Neural cell (in vitro differentiated cells): Measurements from ENCODE around the gene CCDC88C. TPM values are rescaled to one million over a fixed set of nuclear protein-coding genes. Genes with fewer than 3 reads are reported as not detected.
A peak's percentile ranks its signal among the peaks of the same experiment; 100 is the strongest.

Experiments used
- H2AFZ ChIP-seq: fragments of 200-600, 300-800 bp; sonication (generic), shearing (Covaris generic); 2 replicates; pipeline ENCODE4 v1.6.0; 2014; ENCODE audit warnings: low read depth, mild to moderate bottlenecking, antibody characterized with exemption, low read length, moderate library complexity
- H3F3A ChIP-seq: fragments of 200-600 bp; shearing (Covaris generic); 2 replicates; pipeline ENCODE4 v1.6.1; 2016; ENCODE audit warnings: mild to moderate bottlenecking, moderate library complexity, mixed read lengths, antibody characterized with exemption, low read length; ENCODE audit not compliant: insufficient read depth, poor library complexity, severe bottlenecking
- H3K27ac ChIP-seq: fragments of 200-600, 300-800 bp; sonication (generic), shearing (Covaris generic); 2 replicates; pipeline ENCODE4 v1.5.1; 2014; ENCODE audit warnings: mild to moderate bottlenecking, low read length, moderate library complexity
- H3K27me3 ChIP-seq: fragments of 300-800, 200-600 bp; sonication (generic), shearing (Covaris generic); 2 replicates; pipeline ENCODE4 v1.6.0; 2014; ENCODE audit warnings: mild to moderate bottlenecking, low read depth, low read length, moderate library complexity; ENCODE audit not compliant: insufficient read depth
- H3K36me3 ChIP-seq: fragments of 300-800, 200-600 bp; sonication (generic), shearing (Covaris generic); 2 replicates; pipeline ENCODE4 v1.5.1; 2014; ENCODE audit warnings: mild to moderate bottlenecking, antibody characterized with exemption, low read length, moderate library complexity; ENCODE audit not compliant: insufficient read depth
- H3K4me2 ChIP-seq: fragments of 300-800, 200-600 bp; sonication (generic), shearing (Covaris generic); 2 replicates; pipeline ENCODE4 v1.6.0; 2014; ENCODE audit warnings: mild to moderate bottlenecking, low read length
- H3K4me3 ChIP-seq: fragments of 300-800, 200-600 bp; sonication (generic), shearing (Covaris generic); 2 replicates; pipeline ENCODE4 v1.5.1; 2014; ENCODE audit warnings: mild to moderate bottlenecking, low read length, moderate library complexity
- H3K79me2 ChIP-seq: fragments of 200-600 bp; shearing (Covaris generic); replicated peaks from 2 replicates; pipeline ENCODE4 v1.6.0; 2014; ENCODE audit warnings: mild to moderate bottlenecking, low read length, moderate library complexity; ENCODE audit not compliant: insufficient read depth
- H3K9ac ChIP-seq: fragments of 300-800, 200-600 bp; sonication (generic), shearing (Covaris generic); 2 replicates; pipeline ENCODE4 v1.6.1; 2016; ENCODE audit warnings: mild to moderate bottlenecking, low read length, mixed read lengths
- H3K9me2 ChIP-seq: fragments of 200-600 bp; shearing (Covaris generic); 2 replicates; pipeline ENCODE4 v1.6.1; 2016; ENCODE audit warnings: mild to moderate bottlenecking, low read length, mixed read lengths; ENCODE audit not compliant: insufficient read depth
- H3K9me3 ChIP-seq: fragments of 200-600, 300-800 bp; sonication (generic), shearing (Covaris generic); 2 replicates; pipeline ENCODE4 v1.6.1; 2016; ENCODE audit warnings: mild to moderate bottlenecking, mixed run types, low read length, moderate library complexity, mixed read lengths
- H4K20me1 ChIP-seq: fragments of 200-600 bp; shearing (Covaris generic); 2 replicates; pipeline ENCODE4 v1.6.1; 2016; ENCODE audit warnings: mild to moderate bottlenecking, mixed run types; ENCODE audit not compliant: insufficient read depth
- CTCF ChIP-seq: fragments of 450-650 bp; IDR thresholded peaks from 2 replicates; pipeline ENCODE4 v1.5.1; 2014; ENCODE audit warnings: antibody characterized with exemption, mild to moderate bottlenecking, moderate library complexity; ENCODE audit not compliant: poor library complexity, severe bottlenecking
- EP300 ChIP-seq: fragments of 450-650 bp; conservative IDR thresholded peaks from 2 replicates; pipeline ENCODE4 v1.6.1; 2014; ENCODE audit warnings: antibody characterized with exemption, mild to moderate bottlenecking, moderate library complexity; ENCODE audit not compliant: poor library complexity, severe bottlenecking
- EZH2 ChIP-seq: fragments of 200-600, 300-800 bp; shearing (Covaris generic), sonication (generic); IDR thresholded peaks from 2 replicates; pipeline ENCODE4 v1.6.1; 2014; ENCODE audit warnings: antibody characterized with exemption, low read length, borderline replicate concordance, mild to moderate bottlenecking; ENCODE audit not compliant: insufficient read depth, poor library complexity, severe bottlenecking
- MXI1 ChIP-seq: fragments of 450-650 bp; conservative IDR thresholded peaks from 2 replicates; pipeline ENCODE4 v1.6.1; 2014; ENCODE audit warnings: antibody characterized with exemption, mild to moderate bottlenecking; ENCODE audit not compliant: poor library complexity, severe bottlenecking
- POLR2AphosphoS5 ChIP-seq: IDR thresholded peaks from 2 replicates; pipeline ENCODE4 v1.6.1; 2012
- RAD21 ChIP-seq: fragments of 450-650 bp; conservative IDR thresholded peaks from 2 replicates; pipeline ENCODE4 v1.6.1; 2014; ENCODE audit warnings: antibody characterized with exemption, mild to moderate bottlenecking, moderate library complexity
- REST ChIP-seq: IDR thresholded peaks from 2 replicates; pipeline ENCODE4 v1.6.1; 2012; ENCODE audit warnings: borderline replicate concordance
- SMC3 ChIP-seq: fragments of 450-650 bp; conservative IDR thresholded peaks from 2 replicates; pipeline ENCODE4 v1.6.1; 2014; ENCODE audit warnings: antibody characterized with exemption, mild to moderate bottlenecking, moderate library complexity; ENCODE audit not compliant: poor library complexity
- TAF1 ChIP-seq: IDR thresholded peaks from 2 replicates; pipeline ENCODE4 v1.6.1; 2012; ENCODE audit warnings: low read depth
- polyA plus RNA-seq: library from polyadenylated mRNA; depleted of rRNA; stranded (reverse); fragments of >200 nt; gene quantifications from 2 replicates; pipeline ENCODE4 v1.2.3, GENCODE V29; 2014

Gene CCDC88C
- polyA plus RNA-seq, 1 donor from 2014 or later = 20.1 TPM

GRCh38 chr14:91378930-91379578 lies 38.6 kb downstream of the CCDC88C start:
- TF ChIP-seq POLR2AphosphoS5 = no peak
- TF ChIP-seq SMC3 = no peak
- TF ChIP-seq CTCF = no peak
- no peak for TF ChIP-seq MXI1
- TF ChIP-seq RAD21 = no peak
- TF ChIP-seq TAF1 = no peak
- TF ChIP-seq EP300 = no peak
- no peak for TF ChIP-seq REST
- TF ChIP-seq EZH2 = no peak
- H3F3A ChIP-seq = no peaks in the 10 kb centered on the region
- no peak overlapping the region for H3K4me2 ChIP-seq
- H4K20me1 ChIP-seq = no peaks in the 10 kb centered on the region
- H3K9me2 ChIP-seq = no peaks in the 10 kb centered on the region
- H2AFZ ChIP-seq = no peak overlapping the region
- H3K27ac ChIP-seq = no peak overlapping the region
- H3K79me2 ChIP-seq = peaks cover 42% of the 10 kb centered on the region
- H3K9me3 ChIP-seq = no peaks in the 10 kb centered on the region
- no peaks in the 10 kb centered on the region for H3K27me3 ChIP-seq
- H3K4me3 ChIP-seq = no peak overlapping the region
- H3K36me3 ChIP-seq = no peaks in the 10 kb centered on the region
- H3K9ac ChIP-seq = no peak overlapping the region

- no peaks in the 10 kb centered on the region for H3K9me2 ChIP-seq
- H3K27ac ChIP-seq = peak overlapping the region; percentile 74
- H3K9me3 ChIP-seq = no peaks in the 10 kb centered on the region
- no peak overlapping the region for H3K4me2 ChIP-seq
- TF ChIP-seq RAD21 (no peak), REST (peak; percentile 10), EP300 (no peak)
- H3K4me3 ChIP-seq = peak overlapping the region; percentile 2
- H3K27me3 ChIP-seq = no peaks in the 10 kb centered on the region
- H4K20me1 ChIP-seq = no peaks in the 10 kb centered on the region
- peaks cover 37% of the 10 kb centered on the region for H3K79me2 ChIP-seq
- H2AFZ ChIP-seq = no peak overlapping the region
- H3K36me3 ChIP-seq = no peaks in the 10 kb centered on the region
- H3K9ac ChIP-seq = peak overlapping the region; percentile 24
- no peaks in the 10 kb centered on the region for H3F3A ChIP-seq
Observed at GRCh38 chr14:91377700-91378652, 39.6 kb downstream of the CCDC88C start.
